Right cardiac atrium (tissue), 5 donors: ENCODE data around the gene C1GALT1. TPM values are rescaled to one million over a fixed set of nuclear protein-coding genes. Genes with fewer than 3 reads are reported as not detected.
"Not testable (repeated sequence)": the region's sequence is repeated elsewhere in the genome, so short reads cannot be mapped to it uniquely, and the experiment has no call there.

ENCODE experiments used
- ATAC-seq, 2 donors: fragments of 200-7000 bp; cut with Tn5 transposase; one replicate each; pipeline versions ENCODE4 v1.8.0 to v1.9.1; 2020; ENCODE audit warnings: moderate library complexity in 2 of 2, mild to moderate bottlenecking in 1 of 2
- DNase-seq, 3 donors: peaks; one replicate each; pipeline ENCODE4 v3.0.0-alpha.2; 2020
- H3K27ac ChIP-seq: one replicate; pipeline ENCODE4 v1.5.1; 2013; ENCODE audit warnings: mild to moderate bottlenecking, low read length, control low read depth, moderate library complexity
- H3K27me3 ChIP-seq: one replicate; pipeline ENCODE4 v1.6.1; 2013; ENCODE audit not compliant: control insufficient read depth, insufficient read depth
- H3K4me1 ChIP-seq: one replicate; pipeline ENCODE4 v1.6.1; 2013; ENCODE audit warnings: low read length; ENCODE audit not compliant: control insufficient read depth, insufficient read depth
- H3K4me3 ChIP-seq: one replicate; pipeline ENCODE4 v1.5.1; 2013; ENCODE audit warnings: low read length, control low read depth
- H3K9me3 ChIP-seq: one replicate; pipeline ENCODE4 v1.6.1; 2013; ENCODE audit warnings: low read length; ENCODE audit not compliant: control insufficient read depth
- WGBS: extraction: QIAGEN DNeasy Blood & Tissue Kit; methylation state at CpG from one replicate; pipeline ENCODE4 v1.1.7; 2013; 5-methylcytosine and 5-hydroxymethylcytosine counted together
- intact Hi-C, 4 donors: fragments of 100-400 bp; cut with DNase I; formaldehyde crosslinking; loops; one replicate each; pipeline versions ENCODE4 v1.11.0 to v1.14.0; 2022 to 2023
- long read RNA-seq, 4 donors: library from polyadenylated mRNA; unstranded; transcript quantifications; one replicate each; pipeline ENCODE4 v2.0.0, GENCODE V29; 2020 to 2021
- polyA plus RNA-seq: library from polyadenylated mRNA; stranded (reverse); fragments of 200-250 nt; gene quantifications from one replicate; pipeline ENCODE4 v1.2.3, GENCODE V29; 2013
- total RNA-seq, 4 donors: library from RNA; stranded (reverse); fragmentation: NEBNext Ultra II Directional; extraction: Animal tissue kit (Norgen Biotek cat#: 25700); gene quantifications; one replicate each; pipeline ENCODE4 v1.2.1, GENCODE V29; 2021
- donor health status: healthy with polysubstance abuse.
- donor health status: DM: no; HTN: yes; CAD: no.
- donor health status: DM: no; HTN: no; CAD: no.
- donor health status: DM: no; HTN: yes; CAD: no; lungs with severe emphysema.
- donor health status: DM: yes; HTN: yes; CAD: no.

The C1GALT1 gene
- total RNA-seq (10 to 100 TPM; 19.2 to 23.3 (median 20.1) TPM), polyA plus RNA-seq (5.2 TPM)
- long read RNA-seq, donor 1, full-length matches to known transcripts, result 27 of 32 reads
- long read RNA-seq, donor 1, partial matches to known transcripts, result 0 of 32 reads
- long read RNA-seq, donor 1, other reads (novel, unspliced or antisense), result 5 of 32 reads
- long read RNA-seq, donor 2, full-length matches to known transcripts, result 9 of 12 reads
- long read RNA-seq, donor 2, partial matches to known transcripts, result 0 of 12 reads
- long read RNA-seq, donor 2, other reads (novel, unspliced or antisense), result 3 of 12 reads
- long read RNA-seq, donor 3, full-length matches to known transcripts, result 44 of 60 reads
- long read RNA-seq, donor 3, partial matches to known transcripts, result 0 of 60 reads
- long read RNA-seq, donor 3, other reads (novel, unspliced or antisense), result 16 of 60 reads
- long read RNA-seq, donor 4, full-length matches to known transcripts, result 5 of 6 reads
- long read RNA-seq, donor 4, partial matches to known transcripts, result 0 of 6 reads
- long read RNA-seq, donor 4, other reads (novel, unspliced or antisense), result 1 of 6 reads

- peak; percentile 98 to 99 (median 99) for DNase-seq
- H3K9me3 ChIP-seq, result no peaks in the 10 kb centered on the region
- no peaks in the 10 kb centered on the region for H3K27me3 ChIP-seq
- peak within 1 kb of the TSS; percentile 88 for H3K4me3 ChIP-seq
- peak; percentile 99 for ATAC-seq
- peaks cover 3% of the 10 kb centered on the region for H3K4me1 ChIP-seq
- intact Hi-C loops, result no loop called here
- under 1% methylated on average over 82 of the region's 82 CpGs for WGBS
- H3K27ac ChIP-seq, result peak within 1 kb of the TSS; percentile 93
Measured at GRCh38 chr7:7182156-7183060, at the start of gene C1GALT1. Gene C1GALT1, plus strand, starts transcription at chr7:7182544. Its CDS starts 51,776 bp downstream, at chr7:7234320.

GRCh38 chr7:7134046-7134445, 48.3 kb upstream of the C1GALT1 start:
- intact Hi-C loops, result no loop called here
- Histone ChIP-seq H3K4me1 (no peaks in the 10 kb centered on the region), H3K27ac (peak overlapping the region; percentile 45), H3K9me3 (no peaks in the 10 kb centered on the region), H3K4me3 (no peak overlapping the region), H3K27me3 (no peaks in the 10 kb centered on the region)
- ATAC-seq (peak in 1 of 2 donors; percentile 25), DNase-seq (no peak)
- 75% methylated on average over 2 of the region's 2 CpGs for WGBS

- ATAC-seq (peak in 1 of 2 donors; percentile 58), DNase-seq (no peak)
- H3K4me3 ChIP-seq, result no peak overlapping the region
- H3K27me3 ChIP-seq, result no peaks in the 10 kb centered on the region
- WGBS, result 46% methylated on average over 1 of the region's 1 CpG
- no peaks in the 10 kb centered on the region for H3K9me3 ChIP-seq
- intact Hi-C loops, result no loop called here
- H3K4me1 ChIP-seq, result no peaks in the 10 kb centered on the region
- H3K27ac ChIP-seq, result no peak overlapping the region
Measured at GRCh38 chr7:7135074-7135473, 47.3 kb upstream of the C1GALT1 start.

- H3K9me3 ChIP-seq, H3K4me1 ChIP-seq, H3K4me3 ChIP-seq, DNase-seq, intact Hi-C loops, H3K27me3 ChIP-seq: not testable (repeated sequence)
- peak overlapping the region; percentile 42 for H3K27ac ChIP-seq
- peak in 1 of 2 donors; percentile 10 for ATAC-seq
- 29% methylated on average over 1 of the region's 1 CpG for WGBS
Measured at GRCh38 chr7:7135924-7136323, 46.4 kb upstream of the C1GALT1 start.

- intact Hi-C loops, result no loop called here
- no peak overlapping the region for H3K4me3 ChIP-seq
- no peak overlapping the region for H3K27ac ChIP-seq
- no peaks in the 10 kb centered on the region for H3K27me3 ChIP-seq
- DNase-seq, result no peak
- 52% methylated on average over 6 of the region's 6 CpGs for WGBS
- H3K4me1 ChIP-seq, result no peaks in the 10 kb centered on the region
- H3K9me3 ChIP-seq, result no peaks in the 10 kb centered on the region
- peak; percentile 91 to 97 for ATAC-seq
Measured at GRCh38 chr7:7136466-7137381, 45.6 kb upstream of the C1GALT1 start.

- Histone ChIP-seq H3K4me3 (no peak overlapping the region), H3K27ac (no peak overlapping the region), H3K4me1 (no peaks in the 10 kb centered on the region), H3K27me3 (no peaks in the 10 kb centered on the region), H3K9me3 (no peaks in the 10 kb centered on the region)
- ATAC-seq (no peak), DNase-seq (no peak)
- WGBS, result 92% methylated on average over 8 of the region's 8 CpGs
- intact Hi-C loops, result no loop called here
Measured at GRCh38 chr7:7138897-7139296, 43.4 kb upstream of the C1GALT1 start.

- H3K27me3 ChIP-seq, H3K4me3 ChIP-seq, H3K4me1 ChIP-seq, DNase-seq, intact Hi-C loops, ATAC-seq, H3K27ac ChIP-seq, H3K9me3 ChIP-seq: not testable (repeated sequence)
- WGBS, result 85% methylated on average over 1 of the region's 1 CpG
Measured at GRCh38 chr7:7143404-7143803, 38.9 kb upstream of the C1GALT1 start.

- ATAC-seq, intact Hi-C loops, H3K9me3 ChIP-seq, H3K27me3 ChIP-seq, H3K4me1 ChIP-seq, H3K27ac ChIP-seq, H3K4me3 ChIP-seq, DNase-seq: not testable (repeated sequence)
- WGBS, result 79% methylated on average over 4 of the region's 4 CpGs
Measured at GRCh38 chr7:7145151-7145550, 37.2 kb upstream of the C1GALT1 start.

- no peaks in the 10 kb centered on the region for H3K4me1 ChIP-seq
- H3K4me3 ChIP-seq, result no peak overlapping the region
- WGBS, result 67% methylated on average over 3 of the region's 3 CpGs
- DNase-seq, result no peak
- intact Hi-C loops, result no loop called here
- no peak for ATAC-seq
- no peaks in the 10 kb centered on the region for H3K9me3 ChIP-seq
- H3K27ac ChIP-seq, result no peak overlapping the region
- H3K27me3 ChIP-seq, result no peaks in the 10 kb centered on the region
Measured at GRCh38 chr7:7146837-7147236, 35.5 kb upstream of the C1GALT1 start.

GRCh38 chr7:7148798-7149481, 33.4 kb upstream of the C1GALT1 start:
- intact Hi-C loops, result no loop called here
- Histone ChIP-seq H3K4me1 (no peaks in the 10 kb centered on the region), H3K27me3 (no peaks in the 10 kb centered on the region), H3K9me3 (no peaks in the 10 kb centered on the region), H3K27ac (no peak overlapping the region), H3K4me3 (no peak overlapping the region)
- DNase-seq, result peak in 1 of 3 donors; percentile 14
- peak in 1 of 2 donors; percentile 37 for ATAC-seq
- 86% methylated on average over 7 of the region's 7 CpGs for WGBS
